Natural killer cell (primary cell): ENCODE measurements around the gene GALNT2. TPM values are rescaled to one million over a fixed set of nuclear protein-coding genes. Genes with fewer than 3 reads are reported as not detected.

Experiments used
- ATAC-seq, 3 donors: fragments of 150-1000 bp in 2 of 3; fragments of 200-7000 bp in 1 of 3; cut with Tn5 transposase; 1 replicate in 1 of 3; 2 replicates in 2 of 3; pipeline ENCODE4 v1.10.0; 2021; ENCODE audit warnings: mild to moderate bottlenecking in 2 of 3, moderate library complexity in 2 of 3
- DNase-seq, 2 donors: peaks; one replicate each; pipeline versions ENCODE4 v3.0.0 to v3.0.0-alpha.2; 2013 to 2021; ENCODE audit warnings: mixed read lengths in 1 of 2
- H3K27ac ChIP-seq: one replicate; pipeline ENCODE4 v1.5.1; 2013; ENCODE audit warnings: mild to moderate bottlenecking, low read length
- H3K27me3 ChIP-seq: one replicate; pipeline ENCODE4 v1.6.1; 2013; ENCODE audit warnings: low read length; ENCODE audit not compliant: control insufficient read depth, insufficient read depth
- H3K36me3 ChIP-seq: one replicate; pipeline ENCODE4 v1.6.1; 2013; ENCODE audit warnings: low read length; ENCODE audit not compliant: control insufficient read depth, insufficient read depth
- H3K4me1 ChIP-seq: one replicate; pipeline ENCODE4 v1.6.1; 2013; ENCODE audit warnings: low read length; ENCODE audit not compliant: control insufficient read depth, insufficient read depth
- H3K4me3 ChIP-seq: one replicate; pipeline ENCODE4 v1.5.1; 2013; ENCODE audit warnings: low read length
- H3K9me3 ChIP-seq: one replicate; pipeline ENCODE4 v1.6.1; 2013; ENCODE audit warnings: low read length; ENCODE audit not compliant: control insufficient read depth, insufficient read depth
- H3K27ac Mint-ChIP-seq, 2 donors: one replicate each; pipeline ENCODE4 v1.8.0; 2022; ENCODE audit warnings: mild to moderate bottlenecking in 2 of 2, mixed read lengths in 2 of 2, moderate library complexity in 1 of 2
- H3K27me3 Mint-ChIP-seq, 2 donors: one replicate each; pipeline ENCODE4 v1.8.0; 2022; ENCODE audit warnings: low read depth in 2 of 2, mixed read lengths in 2 of 2
- H3K36me3 Mint-ChIP-seq: one replicate; pipeline ENCODE4 v1.8.0; 2022; ENCODE audit warnings: mixed read lengths
- H3K4me1 Mint-ChIP-seq, 2 donors: one replicate each; pipeline ENCODE4 v1.8.0; 2022; ENCODE audit warnings: mixed read lengths in 2 of 2
- H3K4me3 Mint-ChIP-seq: one replicate; pipeline ENCODE4 v1.8.0; 2022; ENCODE audit warnings: mild to moderate bottlenecking, moderate library complexity, mixed read lengths
- H3K9me3 Mint-ChIP-seq, 2 donors: one replicate each; pipeline ENCODE4 v1.8.0; 2022; ENCODE audit warnings: mixed read lengths in 2 of 2
- WGBS: methylation state at CpG from one replicate; pipeline ENCODE4 v1.1.7; 2013; ENCODE audit warnings: missing lambda C conversion rate; ENCODE audit not compliant: insufficient coverage; 5-methylcytosine and 5-hydroxymethylcytosine counted together
- intact Hi-C: fragments of 100-400 bp; cut with micrococcal nuclease; formaldehyde crosslinking; loops from one replicate; pipeline ENCODE4 v1.14.2; 2022
- total RNA-seq, 4 donors: library from RNA; stranded (reverse); fragments of 120-200 nt in 1 of 4; gene quantifications; one replicate each; pipeline versions ENCODE4 v1.2.3 to v1.2.4, GENCODE V29; 2013 to 2022
- TF ChIP-seq, protein P1 (sequence below): fragments of 200-600 bp; IDR thresholded peaks from one replicate; pipeline ENCODE4 v1.8.0; 2022; ENCODE audit warnings: antibody characterized with exemption

Gene GALNT2
- total RNA-seq, 3 donors from 2014 or later (not counting 1 experiment from before 2014, with no cell fraction given), result 31.2 to 53.6 (median 47.3) TPM

DNA sequence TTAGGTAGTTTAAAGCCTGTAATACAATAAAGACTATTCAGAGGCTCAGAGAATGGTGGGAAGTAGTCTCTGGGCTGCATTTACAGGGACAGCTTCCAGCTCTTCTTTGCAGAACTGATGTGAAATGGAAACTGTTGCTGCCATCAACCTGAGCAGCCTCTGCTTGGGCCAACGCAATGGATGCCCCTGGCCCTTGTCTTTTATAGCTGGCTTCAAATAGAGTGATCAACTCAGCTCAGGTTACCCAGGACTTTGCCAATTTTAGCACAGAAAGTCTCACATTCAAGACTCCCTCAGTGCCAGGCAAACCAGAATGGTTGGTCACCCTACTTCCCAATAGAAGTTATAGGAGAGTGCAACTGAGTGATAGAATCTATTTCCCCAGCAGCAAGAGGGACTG lies 18.1 kb upstream of the GALNT2 start:
- intact Hi-C loops, result no loop called here
- Histone ChIP-seq H3K27me3 (no peaks in the 10 kb centered on the region), H3K36me3 (no peaks in the 10 kb centered on the region), H3K9me3 (no peaks in the 10 kb centered on the region), H3K4me1 (no peaks in the 10 kb centered on the region), H3K4me3 (no peak overlapping the region), H3K27ac (no peak overlapping the region)
- ATAC-seq, result no peak
- DNase-seq, result no peak
- Mint-ChIP-seq H3K9me3 (no peaks in the 10 kb centered on the region), H3K36me3 (no peaks in the 10 kb centered on the region), H3K27ac (no peak overlapping the region), H3K4me1 (peaks cover 0 to 5% of the 10 kb centered on the region in 2 donors), H3K27me3 (peaks cover 13 to 17% of the 10 kb centered on the region in 2 donors), H3K4me3 (no peak overlapping the region)
- TF ChIP-seq, protein P1, sequence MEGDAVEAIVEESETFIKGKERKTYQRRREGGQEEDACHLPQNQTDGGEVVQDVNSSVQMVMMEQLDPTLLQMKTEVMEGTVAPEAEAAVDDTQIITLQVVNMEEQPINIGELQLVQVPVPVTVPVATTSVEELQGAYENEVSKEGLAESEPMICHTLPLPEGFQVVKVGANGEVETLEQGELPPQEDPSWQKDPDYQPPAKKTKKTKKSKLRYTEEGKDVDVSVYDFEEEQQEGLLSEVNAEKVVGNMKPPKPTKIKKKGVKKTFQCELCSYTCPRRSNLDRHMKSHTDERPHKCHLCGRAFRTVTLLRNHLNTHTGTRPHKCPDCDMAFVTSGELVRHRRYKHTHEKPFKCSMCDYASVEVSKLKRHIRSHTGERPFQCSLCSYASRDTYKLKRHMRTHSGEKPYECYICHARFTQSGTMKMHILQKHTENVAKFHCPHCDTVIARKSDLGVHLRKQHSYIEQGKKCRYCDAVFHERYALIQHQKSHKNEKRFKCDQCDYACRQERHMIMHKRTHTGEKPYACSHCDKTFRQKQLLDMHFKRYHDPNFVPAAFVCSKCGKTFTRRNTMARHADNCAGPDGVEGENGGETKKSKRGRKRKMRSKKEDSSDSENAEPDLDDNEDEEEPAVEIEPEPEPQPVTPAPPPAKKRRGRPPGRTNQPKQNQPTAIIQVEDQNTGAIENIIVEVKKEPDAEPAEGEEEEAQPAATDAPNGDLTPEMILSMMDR, result no peak
- WGBS, result 96% methylated on average over 1 of the region's 1 CpG

DNA sequence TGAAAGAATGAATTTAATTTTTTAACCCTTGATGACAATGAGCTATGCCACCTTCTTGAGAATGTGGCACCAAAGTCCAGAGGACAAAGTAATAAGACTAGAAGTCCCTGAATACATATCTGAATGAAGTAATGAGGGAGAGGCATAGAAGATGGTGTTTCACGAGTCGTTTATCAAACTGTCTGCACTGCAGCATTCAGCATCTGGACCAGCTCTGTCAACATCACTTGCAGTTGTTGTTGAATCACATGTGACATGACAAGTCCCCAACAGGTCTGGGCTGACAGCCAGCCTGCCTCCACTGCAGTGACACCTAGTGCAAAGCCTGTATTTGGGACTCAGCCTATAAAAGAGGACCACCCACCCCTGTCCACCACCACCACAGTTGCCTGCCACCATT lies 17.3 kb upstream of the GALNT2 start:
- Histone ChIP-seq H3K36me3 (no peaks in the 10 kb centered on the region), H3K27me3 (no peaks in the 10 kb centered on the region), H3K9me3 (no peaks in the 10 kb centered on the region), H3K4me3 (no peak overlapping the region), H3K27ac (no peak overlapping the region), H3K4me1 (no peaks in the 10 kb centered on the region)
- Mint-ChIP-seq H3K27ac (no peak overlapping the region), H3K4me3 (no peak overlapping the region), H3K4me1 (peaks cover 0 to 5% of the 10 kb centered on the region in 2 donors), H3K27me3 (peaks cover 13 to 18% of the 10 kb centered on the region in 2 donors), H3K36me3 (no peaks in the 10 kb centered on the region), H3K9me3 (no peaks in the 10 kb centered on the region)
- no peak for DNase-seq
- intact Hi-C loops, result no loop called here
- ATAC-seq, result no peak
- TF ChIP-seq, protein P1, result no peak
- WGBS, result 92% methylated on average over 2 of the region's 2 CpGs

DNA sequence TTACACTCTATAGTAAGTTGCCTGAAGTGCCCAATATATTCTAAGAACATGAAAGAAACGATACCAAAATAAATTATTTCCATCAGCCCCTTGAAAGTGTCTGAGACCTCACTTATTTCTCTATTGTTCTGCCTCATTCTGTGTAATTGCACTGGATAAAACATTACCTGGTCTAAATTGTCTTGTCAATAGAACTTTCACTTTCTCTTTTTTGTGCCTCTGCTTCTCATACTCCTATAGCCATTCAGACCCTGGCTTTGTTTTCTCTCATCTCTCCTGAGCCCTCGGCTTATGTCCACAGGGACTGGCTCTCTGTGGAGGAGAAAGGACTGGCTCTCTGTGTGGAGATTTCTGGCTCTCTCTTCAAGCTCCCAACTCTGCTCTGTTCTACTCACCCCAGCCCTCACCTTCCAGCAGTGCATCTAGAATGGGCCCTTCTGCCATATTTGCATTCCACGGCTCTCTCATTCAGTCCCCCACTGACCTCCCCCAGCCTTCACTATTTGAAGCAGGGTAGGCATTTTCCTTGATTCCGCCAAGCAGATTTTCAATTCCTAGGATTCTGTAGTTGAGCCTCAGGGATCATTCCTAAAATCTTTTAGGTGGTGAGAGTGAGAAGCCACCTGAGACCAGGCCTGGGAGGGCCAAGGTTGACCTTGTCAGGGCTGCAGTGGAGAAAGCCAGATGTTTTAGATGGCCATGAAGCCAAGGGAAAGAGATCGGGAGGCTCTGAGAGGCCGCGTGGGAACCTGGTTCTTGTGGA lies 15.9 kb upstream of the GALNT2 start:
- Mint-ChIP-seq H3K36me3 (no peaks in the 10 kb centered on the region), H3K4me1 (peaks cover 0 to 5% of the 10 kb centered on the region in 2 donors), H3K27ac (no peak overlapping the region), H3K9me3 (no peaks in the 10 kb centered on the region), H3K27me3 (peaks cover 9 to 15% of the 10 kb centered on the region in 2 donors), H3K4me3 (no peak overlapping the region)
- H3K27me3 ChIP-seq, result no peaks in the 10 kb centered on the region
- no peak overlapping the region for H3K27ac ChIP-seq
- intact Hi-C loops, result no loop called here
- WGBS, result 80% methylated on average over 6 of the region's 7 CpGs
- H3K36me3 ChIP-seq, result no peaks in the 10 kb centered on the region
- no peaks in the 10 kb centered on the region for H3K4me1 ChIP-seq
- TF ChIP-seq, protein P1, result no peak
- ATAC-seq, result no peak
- DNase-seq, result no peak
- no peak overlapping the region for H3K4me3 ChIP-seq
- H3K9me3 ChIP-seq, result no peaks in the 10 kb centered on the region

DNA sequence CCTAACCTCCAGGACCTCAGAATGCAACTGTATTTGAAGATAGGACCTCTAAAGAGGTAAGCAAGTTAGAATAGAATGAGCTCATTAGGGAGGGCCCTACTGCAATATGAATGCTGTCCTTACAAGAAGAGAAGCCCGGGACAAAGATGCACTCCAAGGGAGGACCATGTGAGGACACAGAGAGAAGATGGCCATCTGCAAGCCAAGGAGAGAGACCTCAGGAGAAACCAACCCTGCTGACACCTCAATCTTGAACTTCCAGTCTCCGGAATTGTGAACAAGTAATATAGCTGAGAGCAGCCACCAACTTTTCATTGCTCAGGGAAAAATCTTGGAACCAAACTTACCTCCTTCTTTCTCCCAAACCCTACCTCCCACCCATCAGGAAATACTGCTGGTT lies 15.0 kb upstream of the GALNT2 start:
- WGBS, result 100% methylated on average over 2 of the region's 2 CpGs
- H3K4me3 ChIP-seq, result no peak overlapping the region
- no peaks in the 10 kb centered on the region for H3K9me3 ChIP-seq
- H3K36me3 ChIP-seq, result no peaks in the 10 kb centered on the region
- H3K27me3 ChIP-seq, result no peaks in the 10 kb centered on the region
- Mint-ChIP-seq H3K27me3 (peaks cover 8 to 9% of the 10 kb centered on the region in 2 donors), H3K4me3 (no peak overlapping the region), H3K9me3 (no peaks in the 10 kb centered on the region), H3K27ac (no peak overlapping the region), H3K36me3 (no peaks in the 10 kb centered on the region), H3K4me1 (peaks cover 0 to 5% of the 10 kb centered on the region in 2 donors)
- H3K4me1 ChIP-seq, result no peaks in the 10 kb centered on the region
- intact Hi-C loops, result no loop called here
- ATAC-seq (no peak), DNase-seq (no peak)
- no peak overlapping the region for H3K27ac ChIP-seq
- TF ChIP-seq, protein P1, result no peak
